GM19455 (cell line): Measurements from ENCODE around the gene EIF3K.

Source experiments
- ATAC-seq: cut with Tn5 transposase; IDR thresholded peaks from one replicate; pipeline ENCODE4 v1.9.1; 2021; ENCODE audit not compliant: unreplicated experiment

EIF3K gene

DNA sequence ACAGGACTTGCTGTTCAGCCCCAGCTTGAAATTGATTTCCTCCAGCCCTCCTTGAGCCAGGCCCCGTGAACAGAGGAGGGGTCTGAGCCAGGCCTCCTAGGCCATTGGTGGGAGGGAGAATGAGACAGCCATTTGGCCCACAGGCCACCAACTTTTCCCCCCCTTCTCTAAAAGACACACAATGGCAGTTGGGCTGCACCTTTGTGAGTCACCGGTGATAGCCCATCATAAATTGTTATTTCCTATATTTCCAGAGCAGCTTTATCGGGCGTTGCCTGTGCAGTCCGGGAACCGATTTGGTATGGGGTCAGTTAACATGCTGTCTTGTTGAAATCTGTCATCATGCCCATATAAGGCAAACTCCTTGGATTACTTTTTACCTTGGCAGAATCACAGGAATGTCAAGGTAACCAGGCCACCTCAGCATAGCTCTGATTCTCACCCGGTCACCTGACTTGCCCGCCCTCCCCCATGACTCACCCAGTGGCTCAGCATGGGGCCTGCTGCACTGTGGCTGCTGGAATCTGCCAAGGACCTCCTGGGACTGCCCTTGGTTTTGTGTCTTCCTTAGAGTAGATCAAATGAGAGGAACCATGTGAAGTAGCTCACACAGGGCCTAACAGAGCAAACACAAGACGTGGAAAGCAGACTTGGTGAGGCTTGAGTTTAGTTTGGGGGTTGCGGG is 64.5 kb downstream of the EIF3K start:
- no peak for ATAC-seq

DNA sequence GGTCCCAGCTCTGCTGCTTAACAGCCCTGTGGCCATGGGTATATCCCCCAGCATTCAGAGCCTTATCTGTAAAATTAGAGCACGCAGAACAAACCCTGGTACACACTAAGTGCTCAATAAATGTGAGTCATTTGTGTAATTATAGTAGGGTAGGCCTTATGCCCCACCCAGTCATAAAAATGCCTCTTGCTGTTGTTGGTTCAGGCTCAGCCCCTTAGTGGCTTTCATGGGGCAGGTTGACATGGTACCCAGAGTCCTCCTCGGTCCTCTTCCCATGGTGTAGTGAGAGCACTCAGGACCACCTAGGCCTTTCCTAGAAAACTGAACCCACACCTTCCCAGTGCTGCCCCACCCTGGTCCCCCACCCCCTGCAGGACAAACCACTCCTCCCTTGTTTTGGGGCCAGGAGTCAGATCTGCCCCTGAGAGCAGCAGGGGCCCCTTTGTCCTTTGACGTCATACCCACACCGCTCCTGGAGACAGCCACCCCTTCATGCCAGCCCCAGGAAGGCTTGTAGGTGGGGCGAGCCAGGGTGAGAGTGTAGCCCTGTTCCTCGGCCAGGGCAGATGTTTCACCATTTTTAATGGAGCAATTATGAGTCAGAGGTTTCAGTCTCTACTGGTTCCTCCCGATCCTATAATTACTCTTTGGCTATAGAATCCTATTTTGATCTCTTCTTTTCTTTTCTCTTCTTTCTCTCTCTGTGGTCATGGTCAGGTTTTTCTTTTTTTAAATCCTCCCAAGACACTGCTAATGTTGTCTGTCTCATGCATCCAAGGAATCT is 65.3 kb downstream of the EIF3K start:
- ATAC-seq: no peak

DNA sequence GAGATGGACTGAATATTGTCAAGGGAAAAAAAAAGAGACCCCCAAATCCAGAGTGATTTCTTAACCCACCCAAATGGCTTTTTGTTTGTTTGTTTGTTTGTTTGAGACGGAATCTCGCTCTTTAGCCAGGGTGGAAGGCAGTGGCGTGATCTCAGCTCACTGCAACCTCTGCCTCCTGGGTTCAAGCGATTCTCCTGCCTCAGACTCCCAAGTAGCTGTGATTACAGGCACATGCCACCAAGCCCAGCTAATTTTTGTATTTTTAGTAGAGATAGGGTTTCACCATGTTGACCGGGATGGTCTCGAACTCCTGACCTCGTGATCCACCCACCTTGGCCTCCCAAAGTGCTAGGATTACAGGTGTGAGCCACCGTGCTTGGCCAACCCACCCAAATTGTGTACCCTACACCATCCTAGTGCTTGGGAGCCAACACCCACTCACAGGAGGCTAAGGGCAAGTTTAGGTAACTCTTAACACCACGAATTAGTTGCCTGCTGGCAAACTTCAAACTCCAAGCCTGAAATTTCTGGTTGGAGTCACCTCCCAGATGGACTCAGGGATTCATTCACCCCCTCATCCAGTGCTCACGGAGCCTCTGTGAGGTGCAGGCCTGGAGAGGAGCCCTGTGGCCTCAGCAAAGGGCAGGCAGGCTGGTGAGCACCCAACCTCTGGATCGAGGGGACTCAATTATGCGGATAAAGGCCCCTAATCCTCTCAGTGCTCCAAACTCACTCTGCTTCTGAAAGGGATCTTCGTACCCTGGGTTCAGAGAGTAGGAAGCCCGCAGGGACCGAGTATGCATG is 66.1 kb downstream of the EIF3K start:
- no peak for ATAC-seq

DNA sequence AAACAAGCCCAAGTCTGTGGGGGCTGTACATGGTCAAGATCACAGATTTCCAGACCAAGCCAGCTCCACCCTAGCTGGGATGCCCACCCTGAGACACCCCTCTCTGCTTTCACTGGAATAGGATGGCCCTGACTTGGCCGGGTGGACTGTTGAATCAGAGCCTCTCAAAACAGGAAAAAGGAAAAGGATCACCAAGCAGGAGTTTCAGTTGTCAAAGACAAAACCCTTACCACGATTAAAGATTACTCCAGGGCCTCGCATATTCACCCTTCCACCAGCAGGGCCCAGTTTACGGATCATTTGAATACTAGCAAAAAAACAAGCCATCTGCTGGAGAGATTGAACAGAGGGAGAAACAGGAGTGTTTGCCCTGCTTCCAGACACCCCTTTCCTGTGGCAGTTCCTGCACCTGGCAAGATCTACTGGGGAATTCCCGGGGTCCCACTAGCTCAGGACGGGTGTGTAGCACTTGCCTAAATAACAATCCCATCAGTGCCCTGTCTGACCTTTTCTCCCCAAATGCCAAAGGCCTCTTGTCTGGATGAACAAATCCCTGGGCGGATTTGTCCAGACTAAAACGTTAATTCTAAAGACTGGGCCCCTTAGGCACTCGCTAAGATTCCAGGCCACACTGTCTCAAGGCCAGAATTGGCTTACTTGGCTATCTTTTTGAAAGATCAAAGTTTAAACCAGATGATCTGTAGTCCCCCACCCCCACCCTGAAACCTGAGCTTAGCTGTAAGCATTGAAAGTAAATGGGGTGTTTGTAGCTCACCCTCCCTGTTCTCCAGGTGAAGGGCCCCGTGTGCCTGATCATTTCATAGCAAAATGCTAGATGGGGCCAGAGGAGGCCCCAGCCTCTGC is 66.9 kb downstream of the EIF3K start:
- ATAC-seq: no peak

DNA sequence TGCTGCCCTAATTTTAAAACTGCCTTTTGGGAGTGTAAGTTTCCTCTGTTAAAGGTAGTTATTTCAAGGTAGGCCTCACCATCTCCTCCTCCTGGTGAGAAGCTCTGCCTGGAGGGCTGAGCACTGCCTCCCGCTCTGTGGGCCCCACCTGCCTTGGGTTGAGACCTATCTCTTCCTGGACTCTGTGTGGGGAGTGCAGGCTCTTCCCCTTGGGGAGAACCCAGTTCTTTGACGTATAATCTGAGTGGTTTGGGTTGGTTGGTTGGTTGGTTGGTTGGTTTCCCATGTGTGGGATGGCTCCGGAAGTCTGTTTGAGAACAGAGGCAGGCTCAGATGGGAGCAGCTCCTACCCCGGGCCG is 67.5 kb downstream of the EIF3K start:
- no peak for ATAC-seq
